HepG2 (cell line): Measurements from ENCODE around the gene CHMP1A. TPM values are rescaled to one million over a fixed set of nuclear protein-coding genes. Genes with fewer than 3 reads are reported as not detected.

ENCODE experiments used
- ATAC-seq: fragments of 200-7000 bp; cut with Tn5 transposase; 3 replicates; pipeline ENCODE4 v1.9.1; 2020; ENCODE audit warnings: mild to moderate bottlenecking, moderate library complexity
- Bru-seq: library from RNA; stranded (reverse); fragments of 400-500 nt; gene quantifications from one replicate; lab custom pipeline; 2021; lab: Mats Ljungman, UMichigan
- BruChase-seq, 2 experiments: library from RNA; stranded (reverse); fragments of 400-500 nt; gene quantifications; one replicate each; lab custom pipeline; 2021; lab: Mats Ljungman, UMichigan
- BruUV-seq: library from RNA; stranded (reverse); fragments of 400-500 nt; replicated peaks from 2 replicates; lab custom pipeline; 2021; lab: Mats Ljungman, UMichigan
- CTCF ChIA-PET: fragments of 300-600 bp; formaldehyde crosslinking; extraction: SDS; loops from one replicate; lab custom pipeline; 2021; ENCODE audit warnings: low total read pairs, inconsistent platforms, low intra/inter-chr PET ratio; lab: Yijun Ruan, JAX
- POLR2A ChIA-PET: fragments of 350-600 bp; sonication (Branson Sonifier 250); formaldehyde crosslinking; loops from one replicate; lab custom pipeline; 2020; ENCODE audit warnings: antibody characterized with exemption, inconsistent platforms; lab: Yijun Ruan, JAX
- DNase-seq: peaks from one replicate; pipeline ENCODE4 v3.0.0-alpha.2; 2015; ENCODE audit warnings: low spot score
- FAIRE-seq: peaks from 3 replicates; lab custom pipeline; 2011; peaks lifted over from hg19 to GRCh38; lab: Jason Lieb, UNC
- H2AFZ ChIP-seq: one replicate; pipeline ENCODE4 v1.6.1; 2011; ENCODE audit warnings: low read length, inconsistent platforms
- H3K27ac ChIP-seq: fragments of 300-600 bp; 3 replicates; pipeline ENCODE4 v1.8.0; 2011; ENCODE audit warnings: mixed run types, mild to moderate bottlenecking, mixed read lengths, low read length, inconsistent platforms; ENCODE audit not compliant: insufficient read depth; ENCODE audit errors: extremely low read length
- H3K27me3 ChIP-seq, 2 experiments: fragments of 200-600 bp in 1 of 2; 2 replicates in 1 of 2; 3 replicates in 1 of 2; pipeline versions ENCODE4 v1.6.0 to v1.8.0; 2011; ENCODE audit warnings: low read length in 2 of 2, mild to moderate bottlenecking in 2 of 2, moderate library complexity in 2 of 2, inconsistent platforms in 1 of 2; ENCODE audit not compliant: insufficient read depth in 2 of 2, control insufficient read depth in 1 of 2
- H3K36me3 ChIP-seq, 2 experiments: fragments of 200-600 bp in 1 of 2; replicated peaks in 1 of 2; 2 replicates in 1 of 2; 3 replicates in 1 of 2; pipeline versions ENCODE4 v1.5.1 to v1.8.0; 2011; ENCODE audit warnings: low read length in 2 of 2, inconsistent platforms in 1 of 2; ENCODE audit not compliant: insufficient read depth in 2 of 2, control insufficient read depth in 1 of 2
- H3K4me1 ChIP-seq: 2 replicates; pipeline ENCODE4 v1.5.1; 2012; ENCODE audit warnings: low read length, inconsistent platforms; ENCODE audit not compliant: insufficient read depth
- H3K4me2 ChIP-seq: 2 replicates; pipeline ENCODE4 v1.6.0; 2011; ENCODE audit warnings: low read depth, low read length, inconsistent platforms
- H3K4me3 ChIP-seq, 3 experiments: fragments of 200-600 bp in 1 of 3; sonication (generic), shearing (Covaris generic) in 1 of 3; replicated peaks in 1 of 3; 2 replicates each; pipeline ENCODE4 v1.5.1; 2011 to 2016; ENCODE audit warnings: low read length in 3 of 3, inconsistent platforms in 2 of 3, low read depth in 2 of 3, mild to moderate bottlenecking in 2 of 3, control low read depth in 1 of 3, mixed read lengths in 1 of 3; ENCODE audit not compliant: insufficient read depth in 1 of 3
- H3K79me2 ChIP-seq: one replicate; pipeline ENCODE4 v1.6.1; 2011; ENCODE audit warnings: low read length, inconsistent platforms; ENCODE audit not compliant: insufficient read depth
- H3K9ac ChIP-seq: 2 replicates; pipeline ENCODE4 v1.6.0; 2011; ENCODE audit warnings: mild to moderate bottlenecking, low read depth, low read length, inconsistent platforms; ENCODE audit not compliant: insufficient read depth
- H3K9me3 ChIP-seq: 2 replicates; pipeline ENCODE4 v1.5.1; 2012; ENCODE audit warnings: mild to moderate bottlenecking, low read length
- H4K20me1 ChIP-seq: 2 replicates; pipeline ENCODE4 v1.6.0; 2011; ENCODE audit warnings: inconsistent platforms, mild to moderate bottlenecking, low read length, moderate library complexity; ENCODE audit not compliant: insufficient read depth
- MED8 ChIP-seq: sonication (generic); formaldehyde crosslinking; IDR thresholded peaks from 2 replicates; pipeline ENCODE4 v1.8.1; 2023; ENCODE audit warnings: mild to moderate bottlenecking, missing genetic modification reagents; ENCODE audit not compliant: insufficient replicate concordance
- PCBP2 ChIP-seq: fragments of 200-400 bp; formaldehyde crosslinking; optimal IDR thresholded peaks from 2 replicates; pipeline ENCODE3; 2018; ENCODE audit warnings: low read length, low read depth; ENCODE audit not compliant: poor library complexity, severe bottlenecking
- ZFP36L1 ChIP-seq: sonication (generic); formaldehyde crosslinking; IDR thresholded peaks from 2 replicates; pipeline ENCODE4 v1.8.0; 2022; ENCODE audit warnings: mild to moderate bottlenecking, missing genetic modification reagents, moderate library complexity
- ZNF7 ChIP-seq: IDR thresholded peaks from 2 replicates; pipeline ENCODE4 v1.6.1; 2016; ENCODE audit warnings: missing biosample characterization, missing genetic modification reagents
- WGBS: methylation state at CpG from one replicate; pipeline ENCODE4 v1.1.6; 2017; ENCODE audit warnings: low lambda C conversion rate; 5-methylcytosine and 5-hydroxymethylcytosine counted together
- in situ Hi-C: cut with HindIII; loops from 2 replicates; pipeline ENCODE4 v1.10.0; 2017; ENCODE audit warnings: low pct_unique_long_range_greater_than_20kb; ENCODE audit not compliant: extremely low pct_ligation_motif_present
- intact Hi-C: fragments of 100-400 bp; cut with micrococcal nuclease; formaldehyde crosslinking; loops from one replicate; pipeline ENCODE4 v1.10.0; 2022; ENCODE audit not compliant: unreplicated experiment
- long read RNA-seq, 2 experiments: library from RNA in 1 of 2; library from polyadenylated mRNA in 1 of 2; stranded (forward) in 1 of 2; unstranded in 1 of 2; transcript quantifications; one replicate each; pipeline ENCODE4 v2.0.0, GENCODE V29; 2019 to 2022
- polyA minus RNA-seq, 3 experiments: library from RNA; depleted of rRNA, polyadenylated mRNA; stranded (reverse); fragments of >200 nt; gene quantifications; 2 replicates each; pipeline ENCODE4 v1.2.3, GENCODE V29; 2011; ENCODE audit warnings: low replicate concordance in 1 of 3
- polyA plus RNA-seq, 8 experiments: library from polyadenylated mRNA; depleted of rRNA in 3 of 8; stranded (reverse) in 7 of 8; unstranded in 1 of 8; fragments of >200 nt; fragmentation: Illumina TruSeq in 4 of 8; extraction: Trizol in 4 of 8; gene quantifications; 2 replicates each; pipeline versions ENCODE4 v1.2.1 to v1.2.3, GENCODE V29; 2011 to 2016; ENCODE audit warnings: low read depth in 4 of 8, missing spikeins in 1 of 8, mixed read lengths in 1 of 8; ENCODE audit not compliant: insufficient read depth in 1 of 8
- total RNA-seq, 5 experiments: library from RNA; depleted of rRNA; stranded (reverse); fragments of >200 nt; fragmentation: Illumina TruSeq; extraction: Trizol; gene quantifications; 2 replicates each; pipeline ENCODE4 v1.2.3, GENCODE V29; 2016; ENCODE audit warnings: low read depth in 1 of 5
- TF ChIP-seq, protein P1 (sequence below): sonication (generic); formaldehyde crosslinking; IDR thresholded peaks from 2 replicates; pipeline ENCODE4 v1.4.0; 2020; ENCODE audit warnings: missing genetic modification reagents, low read depth, mild to moderate bottlenecking, borderline replicate concordance
- TF ChIP-seq, protein P2 (sequence below): sonication (generic); formaldehyde crosslinking; IDR thresholded peaks from 2 replicates; pipeline ENCODE4 v1.4.0; 2020; ENCODE audit warnings: mild to moderate bottlenecking, missing genetic modification reagents, borderline replicate concordance
- TF ChIP-seq, protein P3 (sequence below): sonication (generic); formaldehyde crosslinking; conservative IDR thresholded peaks from 2 replicates; pipeline ENCODE4 v1.8.0; 2022; ENCODE audit warnings: missing genetic modification reagents

The CHMP1A gene
- total RNA-seq (2016; rRNA removed; fragmentation: Illumina TruSeq; extraction: Trizol) (69.4 and 80.0 TPM in 2 replicates), polyA plus RNA-seq (2011; rRNA removed) (73.3 and 87.2 TPM in 2 replicates), polyA minus RNA-seq (2011; rRNA and poly(A)+ RNA removed; ENCODE audit: low replicate concordance) (73.7 and 140 TPM in 2 replicates), Bru-seq, nascent RNA (percentile 58 among the genes with signal in this experiment), BruChase-seq, experiment 1, labeled RNA remaining after a 6-hour chase (percentile 87 among the genes with signal in this experiment), BruChase-seq, experiment 2, labeled RNA remaining after a 2-hour chase (percentile 77 among the genes with signal in this experiment)
- total RNA-seq (2016; cell fraction: cytosol; rRNA removed; fragmentation: Illumina TruSeq; extraction: Trizol; ENCODE audit: low read depth): 12.3 and 14.1 TPM in 2 replicates
- 68.7 and 70.7 TPM in 2 replicates for total RNA-seq (2016; cell fraction: insoluble cytoplasmic fraction; rRNA removed; fragmentation: Illumina TruSeq; extraction: Trizol)
- total RNA-seq (2016; cell fraction: membrane; rRNA removed; fragmentation: Illumina TruSeq; extraction: Trizol): 36.1 and 43.1 TPM in 2 replicates
- total RNA-seq (2016; cell fraction: nucleus; rRNA removed; fragmentation: Illumina TruSeq; extraction: Trizol): 43.4 and 46.6 TPM in 2 replicates
- 71.4 and 105 TPM in 2 replicates for polyA plus RNA-seq (2011; cell fraction: cytosol; rRNA removed)
- polyA plus RNA-seq (2011; cell fraction: nucleus; rRNA removed): 141 and 163 TPM in 2 replicates
- polyA plus RNA-seq (2012): 39.3 and 47.1 TPM in 2 replicates
- polyA plus RNA-seq (2016; cell fraction: cytosol; fragmentation: Illumina TruSeq; extraction: Trizol; ENCODE audit: low read depth): 9.6 and 12.7 TPM in 2 replicates
- 89.2 and 96.6 TPM in 2 replicates for polyA plus RNA-seq (2016; cell fraction: insoluble cytoplasmic fraction; fragmentation: Illumina TruSeq; extraction: Trizol; ENCODE audit: low read depth)
- polyA plus RNA-seq (2016; cell fraction: membrane; fragmentation: Illumina TruSeq; extraction: Trizol; ENCODE audit: low read depth): 29.6 and 33.2 TPM in 2 replicates
- polyA plus RNA-seq (2016; cell fraction: nucleus; fragmentation: Illumina TruSeq; extraction: Trizol; ENCODE audit: insufficient read depth, low read depth): 105 and 109 TPM in 2 replicates
- polyA minus RNA-seq (2011; cell fraction: cytosol; rRNA and poly(A)+ RNA removed): 50.0 and 50.5 TPM in 2 replicates
- 25.8 and 33.6 TPM in 2 replicates for polyA minus RNA-seq (2011; cell fraction: nucleus; rRNA and poly(A)+ RNA removed)
- long read RNA-seq, experiment 1, transcript CHMP1A-204 (2 exons, 2,007 nt): minor isoform, 5 of 170 reads
- long read RNA-seq, experiment 1, transcript CHMP1A-202 (6 exons, 2,295 nt): major isoform, 13 of 170 reads
- long read RNA-seq, experiment 1, partial matches to known transcripts: 7 of 170 reads
- long read RNA-seq, experiment 1, other reads (novel, unspliced or antisense): 144 of 170 reads
- long read RNA-seq, experiment 2, partial matches to known transcripts: 28 of 178 reads
- long read RNA-seq, experiment 2, other reads (novel, unspliced or antisense): 142 of 178 reads

DNA sequence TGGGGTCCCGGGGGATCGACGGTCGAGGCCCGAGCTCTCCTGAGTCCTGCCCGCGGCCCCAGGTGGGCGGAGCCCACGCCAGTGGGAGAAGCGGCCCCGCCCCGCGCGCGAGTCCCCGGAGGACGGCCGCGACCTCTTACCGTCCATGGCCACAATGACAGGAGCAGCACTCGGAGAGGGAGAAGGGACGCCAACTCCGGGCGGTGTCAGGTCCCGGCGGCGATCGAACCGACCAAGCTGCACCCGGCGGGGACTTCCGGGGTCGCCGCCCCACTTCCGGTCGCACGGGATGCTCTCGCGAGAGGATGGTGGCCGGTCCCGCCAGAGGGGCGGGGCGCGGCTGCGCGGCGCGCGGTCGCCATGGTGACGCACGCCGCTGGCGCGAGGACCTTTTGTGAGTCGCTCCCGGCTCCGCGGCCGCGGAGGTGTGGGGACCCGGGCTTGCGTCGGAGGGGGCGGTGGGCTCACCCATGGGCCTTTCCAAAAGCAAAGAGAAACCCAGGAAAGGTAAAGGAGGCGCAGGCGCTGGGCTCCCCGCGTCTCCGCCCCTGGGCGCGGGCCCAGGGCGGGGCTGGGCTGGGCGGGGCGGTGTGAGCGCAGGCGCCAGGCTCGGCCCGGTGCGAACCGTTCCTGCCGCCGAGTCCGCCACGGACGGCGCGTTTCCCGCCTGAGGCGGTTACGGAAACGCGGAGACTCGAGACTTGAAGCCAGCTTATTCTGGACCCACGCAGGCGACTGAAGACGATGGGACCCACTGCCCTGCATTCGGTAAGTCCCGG lies at the start of gene CHMP1A, which contains the start of gene SPATA33:
TSS of gene CHMP1A (minus strand) at position 267 of the 779 bp plus-strand sequence. CDS start at position 147, 120 bp downstream.
TSS of gene SPATA33 (plus strand) at position 395 of the 779 bp plus-strand sequence. CDS start at position 471, 76 bp downstream.
- in situ Hi-C loops: loop anchor here (5.0 kb wide), 1 partner anchor 45 kb away; the partner anchor contains the start of gene SPATA2L
- Histone ChIP-seq H2AFZ (peak within 1 kb of the TSS; percentile 81), H3K4me2 (peak within 1 kb of the TSS; percentile 97), H3K27me3 (no peaks in the 10 kb centered on the region; a peak in 1 of 5 replicates), H3K4me1 (peaks cover 38% of the 10 kb centered on the region), H3K79me2 (peaks cover 49% of the 10 kb centered on the region), H3K9me3 (no peaks in the 10 kb centered on the region), H4K20me1 (no peaks in the 10 kb centered on the region), H3K27ac (peak within 1 kb of the TSS; percentile 64), H3K9ac (peak within 1 kb of the TSS; percentile 96), H3K4me3 (peak within 1 kb of the TSS; percentile 91 to 100 (median 99)), H3K36me3 (peaks cover 13 to 37% of the 10 kb centered on the region in 2 experiments)
- intact Hi-C loops: loop anchor here (2.0 kb wide), 1 partner anchor 43 kb away; the partner anchor contains the start of gene SPATA2L
- ChIA-PET POLR2A (interaction anchor here (0.5 to 2.8 kb wide), 5 partner anchors 30 to 335 kb away, joined by 3 to 21 read pairs (median 5); partner anchors contain the start of genes CDK10 and SPATA2L), CTCF (interaction anchor here (1.1 kb wide), 1 partner anchor 16 kb away, joined by 3 read pairs; no protein-coding TSS in a partner anchor)
- under 1% methylated on average over 37 of the region's 99 CpGs for WGBS
- BruUV-seq: no TSS peak
- FAIRE-seq (peak; percentile 94), DNase-seq (peak; percentile 78), ATAC-seq (peak; percentile 93)
- TF ChIP-seq ZNF7 (CRISPR knock-in tag) (no peak), PCBP2 (no peak), ZFP36L1 (CRISPR knock-in tag) (peak; percentile 55; the same call in 1 of the 2 replicates), MED8 (CRISPR knock-in tag) (peak; percentile 83)
- TF ChIP-seq, protein P1, sequence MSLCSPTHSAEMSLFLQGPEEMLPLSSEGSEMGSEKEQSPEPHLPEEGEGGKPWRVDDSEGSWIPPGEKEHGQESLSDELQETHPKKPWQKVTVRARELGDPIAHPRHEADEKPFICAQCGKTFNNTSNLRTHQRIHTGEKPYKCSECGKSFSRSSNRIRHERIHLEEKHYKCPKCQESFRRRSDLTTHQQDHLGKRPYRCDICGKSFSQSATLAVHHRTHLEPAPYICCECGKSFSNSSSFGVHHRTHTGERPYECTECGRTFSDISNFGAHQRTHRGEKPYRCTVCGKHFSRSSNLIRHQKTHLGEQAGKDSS (CRISPR knock-in tag): peak; percentile 50; the same call in 1 of the 2 replicates
- TF ChIP-seq, protein P2, sequence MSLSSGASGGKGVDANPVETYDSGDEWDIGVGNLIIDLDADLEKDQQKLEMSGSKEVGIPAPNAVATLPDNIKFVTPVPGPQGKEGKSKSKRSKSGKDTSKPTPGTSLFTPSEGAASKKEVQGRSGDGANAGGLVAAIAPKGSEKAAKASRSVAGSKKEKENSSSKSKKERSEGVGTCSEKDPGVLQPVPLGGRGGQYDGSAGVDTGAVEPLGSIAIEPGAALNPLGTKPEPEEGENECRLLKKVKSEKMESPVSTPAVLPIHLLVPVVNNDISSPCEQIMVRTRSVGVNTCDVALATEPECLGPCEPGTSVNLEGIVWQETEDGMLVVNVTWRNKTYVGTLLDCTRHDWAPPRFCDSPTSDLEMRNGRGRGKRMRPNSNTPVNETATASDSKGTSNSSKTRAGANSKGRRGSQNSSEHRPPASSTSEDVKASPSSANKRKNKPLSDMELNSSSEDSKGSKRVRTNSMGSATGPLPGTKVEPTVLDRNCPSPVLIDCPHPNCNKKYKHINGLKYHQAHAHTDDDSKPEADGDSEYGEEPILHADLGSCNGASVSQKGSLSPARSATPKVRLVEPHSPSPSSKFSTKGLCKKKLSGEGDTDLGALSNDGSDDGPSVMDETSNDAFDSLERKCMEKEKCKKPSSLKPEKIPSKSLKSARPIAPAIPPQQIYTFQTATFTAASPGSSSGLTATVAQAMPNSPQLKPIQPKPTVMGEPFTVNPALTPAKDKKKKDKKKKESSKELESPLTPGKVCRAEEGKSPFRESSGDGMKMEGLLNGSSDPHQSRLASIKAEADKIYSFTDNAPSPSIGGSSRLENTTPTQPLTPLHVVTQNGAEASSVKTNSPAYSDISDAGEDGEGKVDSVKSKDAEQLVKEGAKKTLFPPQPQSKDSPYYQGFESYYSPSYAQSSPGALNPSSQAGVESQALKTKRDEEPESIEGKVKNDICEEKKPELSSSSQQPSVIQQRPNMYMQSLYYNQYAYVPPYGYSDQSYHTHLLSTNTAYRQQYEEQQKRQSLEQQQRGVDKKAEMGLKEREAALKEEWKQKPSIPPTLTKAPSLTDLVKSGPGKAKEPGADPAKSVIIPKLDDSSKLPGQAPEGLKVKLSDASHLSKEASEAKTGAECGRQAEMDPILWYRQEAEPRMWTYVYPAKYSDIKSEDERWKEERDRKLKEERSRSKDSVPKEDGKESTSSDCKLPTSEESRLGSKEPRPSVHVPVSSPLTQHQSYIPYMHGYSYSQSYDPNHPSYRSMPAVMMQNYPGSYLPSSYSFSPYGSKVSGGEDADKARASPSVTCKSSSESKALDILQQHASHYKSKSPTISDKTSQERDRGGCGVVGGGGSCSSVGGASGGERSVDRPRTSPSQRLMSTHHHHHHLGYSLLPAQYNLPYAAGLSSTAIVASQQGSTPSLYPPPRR: peak; percentile 50; the same call in 1 of the 2 replicates
- TF ChIP-seq, protein P3, sequence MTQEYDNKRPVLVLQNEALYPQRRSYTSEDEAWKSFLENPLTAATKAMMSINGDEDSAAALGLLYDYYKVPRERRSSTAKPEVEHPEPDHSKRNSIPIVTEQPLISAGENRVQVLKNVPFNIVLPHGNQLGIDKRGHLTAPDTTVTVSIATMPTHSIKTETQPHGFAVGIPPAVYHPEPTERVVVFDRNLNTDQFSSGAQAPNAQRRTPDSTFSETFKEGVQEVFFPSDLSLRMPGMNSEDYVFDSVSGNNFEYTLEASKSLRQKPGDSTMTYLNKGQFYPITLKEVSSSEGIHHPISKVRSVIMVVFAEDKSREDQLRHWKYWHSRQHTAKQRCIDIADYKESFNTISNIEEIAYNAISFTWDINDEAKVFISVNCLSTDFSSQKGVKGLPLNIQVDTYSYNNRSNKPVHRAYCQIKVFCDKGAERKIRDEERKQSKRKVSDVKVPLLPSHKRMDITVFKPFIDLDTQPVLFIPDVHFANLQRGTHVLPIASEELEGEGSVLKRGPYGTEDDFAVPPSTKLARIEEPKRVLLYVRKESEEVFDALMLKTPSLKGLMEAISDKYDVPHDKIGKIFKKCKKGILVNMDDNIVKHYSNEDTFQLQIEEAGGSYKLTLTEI: no peak
